ENCODE measurements around the gene MRTFB. TPM values are rescaled to one million over a fixed set of nuclear protein-coding genes. Genes with fewer than 3 reads are reported as not detected.

The MRTFB gene
- total and polyA plus RNA-seq, 2 of the 13 experiments (the other 11 are each of a cell fraction or from before 2014, with no cell fraction given) = 11.4 to 14.0 TPM

DNA sequence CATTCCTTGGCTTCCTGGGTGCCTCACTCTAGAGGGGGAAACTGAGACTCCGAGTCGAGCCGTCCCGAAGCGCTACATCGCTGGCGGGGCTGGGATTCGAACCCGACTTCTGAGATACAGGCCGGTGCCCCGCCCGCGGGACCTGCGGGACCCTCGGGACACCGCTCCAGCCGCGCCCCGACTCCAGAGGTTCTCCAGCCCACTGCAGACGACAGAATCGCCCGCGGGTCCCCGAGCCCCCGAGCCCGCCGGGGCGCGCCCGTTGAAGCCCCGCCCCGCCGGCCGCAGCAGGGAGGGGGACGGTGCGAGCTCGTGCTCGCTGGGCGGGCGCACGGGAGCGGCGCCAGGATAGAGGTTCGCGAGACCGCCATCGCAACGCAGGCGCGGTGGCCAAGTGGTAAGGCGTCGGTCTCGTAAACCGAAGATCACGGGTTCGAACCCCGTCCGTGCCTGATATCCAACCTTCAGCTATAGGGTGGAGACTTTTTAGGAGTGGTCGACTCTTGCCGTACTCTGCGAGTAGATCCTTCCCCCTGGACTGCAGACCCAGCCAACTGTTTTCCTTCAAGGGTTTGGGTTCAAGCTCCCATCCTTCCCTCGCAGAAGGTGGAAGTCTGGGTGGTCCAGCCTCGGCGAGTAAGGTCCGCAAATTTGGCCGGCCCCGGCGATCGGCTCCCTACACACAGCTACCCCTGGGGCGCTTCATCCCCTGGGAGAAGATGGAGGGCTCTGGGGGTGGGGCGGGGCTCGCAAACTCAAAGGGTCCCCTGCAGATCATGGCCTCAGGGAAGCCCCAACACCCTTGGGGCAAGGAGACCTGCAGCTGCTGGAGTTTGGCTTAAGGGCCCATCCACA is 214.6 kb downstream of the MRTFB start (continued):
- peak; percentile 90; the same call in 1 of the 2 replicates for TF ChIP-seq FUBP1 (CRISPR knock-in tag; IDR thresholded peaks at IDR 0.05; ENCODE audit: borderline replicate concordance)
- peak; percentile 56; the same call in 1 of the 2 replicates for TF ChIP-seq CREBL2 (CRISPR knock-in tag; IDR thresholded peaks at IDR 0.05; ENCODE audit: borderline replicate concordance)
- peak; percentile 95 for TF ChIP-seq ARID2 (CRISPR knock-in tag; IDR thresholded peaks at IDR 0.05; ENCODE audit: borderline replicate concordance)
- no peak for TF ChIP-seq ZNF660 (CRISPR knock-in tag; IDR thresholded peaks at IDR 0.05; ENCODE audit: borderline replicate concordance, low read depth)
- TF ChIP-seq NFIC (IDR thresholded peaks at IDR 0.05; ENCODE audit: low read length) = 0 out of 2 replicates have a peak, but pooled peaks have one; percentile 24
- 0 out of 2 replicates have a peak, but pooled peaks have one; percentile 18 for TF ChIP-seq REXO4 (CRISPR knock-in tag; IDR thresholded peaks at IDR 0.05; ENCODE audit: borderline replicate concordance)
- TF ChIP-seq KDM1A (CRISPR knock-in tag; IDR thresholded peaks at IDR 0.05) = peak; percentile 89
- TF ChIP-seq NCOA5 (CRISPR knock-in tag; IDR thresholded peaks at IDR 0.05) = no peak
- 0 out of 2 replicates have a peak, but pooled peaks have one; percentile 33 for TF ChIP-seq KLF13 (CRISPR knock-in tag; IDR thresholded peaks at IDR 0.05)
- peak; percentile 72; the same call in 1 of the 2 replicates for TF ChIP-seq ZNF225 (CRISPR knock-in tag; IDR thresholded peaks at IDR 0.05)
- TF ChIP-seq, protein P1, sequence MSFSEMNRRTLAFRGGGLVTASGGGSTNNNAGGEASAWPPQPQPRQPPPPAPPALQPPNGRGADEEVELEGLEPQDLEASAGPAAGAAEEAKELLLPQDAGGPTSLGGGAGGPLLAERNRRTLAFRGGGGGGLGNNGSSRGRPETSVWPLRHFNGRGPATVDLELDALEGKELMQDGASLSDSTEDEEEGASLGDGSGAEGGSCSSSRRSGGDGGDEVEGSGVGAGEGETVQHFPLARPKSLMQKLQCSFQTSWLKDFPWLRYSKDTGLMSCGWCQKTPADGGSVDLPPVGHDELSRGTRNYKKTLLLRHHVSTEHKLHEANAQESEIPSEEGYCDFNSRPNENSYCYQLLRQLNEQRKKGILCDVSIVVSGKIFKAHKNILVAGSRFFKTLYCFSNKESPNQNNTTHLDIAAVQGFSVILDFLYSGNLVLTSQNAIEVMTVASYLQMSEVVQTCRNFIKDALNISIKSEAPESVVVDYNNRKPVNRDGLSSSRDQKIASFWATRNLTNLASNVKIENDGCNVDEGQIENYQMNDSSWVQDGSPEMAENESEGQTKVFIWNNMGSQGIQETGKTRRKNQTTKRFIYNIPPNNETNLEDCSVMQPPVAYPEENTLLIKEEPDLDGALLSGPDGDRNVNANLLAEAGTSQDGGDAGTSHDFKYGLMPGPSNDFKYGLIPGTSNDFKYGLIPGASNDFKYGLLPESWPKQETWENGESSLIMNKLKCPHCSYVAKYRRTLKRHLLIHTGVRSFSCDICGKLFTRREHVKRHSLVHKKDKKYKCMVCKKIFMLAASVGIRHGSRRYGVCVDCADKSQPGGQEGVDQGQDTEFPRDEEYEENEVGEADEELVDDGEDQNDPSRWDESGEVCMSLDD (CRISPR knock-in tag; IDR thresholded peaks at IDR 0.05; ENCODE audit: borderline replicate concordance) = 0 out of 2 replicates have a peak, but pooled peaks have one; percentile 82
- no peak for TF ChIP-seq FIP1L1 (IDR thresholded peaks at IDR 0.05; ENCODE audit: borderline replicate concordance, insufficient read depth, low read depth, low read length)
- TF ChIP-seq ZNF740 (CRISPR knock-in tag; IDR thresholded peaks at IDR 0.05) = peak; percentile 76
- TF ChIP-seq, protein P2, sequence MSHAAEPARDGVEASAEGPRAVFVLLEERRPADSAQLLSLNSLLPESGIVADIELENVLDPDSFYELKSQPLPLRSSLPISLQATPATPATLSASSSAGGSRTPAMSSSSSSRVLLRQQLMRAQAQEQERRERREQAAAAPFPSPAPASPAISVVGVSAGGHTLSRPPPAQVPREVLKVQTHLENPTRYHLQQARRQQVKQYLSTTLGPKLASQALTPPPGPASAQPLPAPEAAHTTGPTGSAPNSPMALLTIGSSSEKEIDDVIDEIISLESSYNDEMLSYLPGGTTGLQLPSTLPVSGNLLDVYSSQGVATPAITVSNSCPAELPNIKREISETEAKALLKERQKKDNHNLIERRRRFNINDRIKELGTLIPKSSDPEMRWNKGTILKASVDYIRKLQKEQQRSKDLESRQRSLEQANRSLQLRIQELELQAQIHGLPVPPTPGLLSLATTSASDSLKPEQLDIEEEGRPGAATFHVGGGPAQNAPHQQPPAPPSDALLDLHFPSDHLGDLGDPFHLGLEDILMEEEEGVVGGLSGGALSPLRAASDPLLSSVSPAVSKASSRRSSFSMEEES (CRISPR knock-in tag; IDR thresholded peaks at IDR 0.05) = peak; percentile 92
- TF ChIP-seq ZSCAN5A (CRISPR knock-in tag; IDR thresholded peaks at IDR 0.05; ENCODE audit: borderline replicate concordance) = peak; percentile 90; the same call in 1 of the 2 replicates
- no peak; the same call in 1 of the 2 replicates for TF ChIP-seq NFYB (CRISPR knock-in tag; IDR thresholded peaks at IDR 0.05)
- TF ChIP-seq E2F1 (CRISPR knock-in tag; IDR thresholded peaks at IDR 0.05) = no peak; the same call in 1 of the 2 replicates

All from HepG2 (cell line).